Liver (tissue), 9 donors: Measurements from ENCODE around the gene MTCH1. TPM values are rescaled to one million over a fixed set of nuclear protein-coding genes. Genes with fewer than 3 reads are reported as not detected.

Source experiments
- DNase-seq: peaks from one replicate; pipeline ENCODE4 v3.0.0-alpha.2; 2017; ENCODE audit warnings: low spot score
- H3K27ac ChIP-seq, 2 donors: one replicate each; pipeline ENCODE4 v1.7.0; 2013; ENCODE audit warnings: inconsistent platforms in 2 of 2, low read length in 2 of 2, control low read depth in 1 of 2, low read depth in 1 of 2, mild to moderate bottlenecking in 1 of 2
- H3K27me3 ChIP-seq, 4 donors: one replicate each; pipeline versions ENCODE4 v1.6.1 to v1.7.0; 2013; ENCODE audit warnings: low read length in 3 of 4, inconsistent platforms in 1 of 4, mild to moderate bottlenecking in 1 of 4, moderate library complexity in 1 of 4; ENCODE audit not compliant: control insufficient read depth in 4 of 4, insufficient read depth in 4 of 4
- H3K36me3 ChIP-seq, 4 donors: one replicate each; pipeline versions ENCODE4 v1.6.1 to v1.7.0; 2013; ENCODE audit warnings: low read length in 3 of 4, mild to moderate bottlenecking in 3 of 4, low read depth in 1 of 4, moderate library complexity in 1 of 4; ENCODE audit not compliant: control insufficient read depth in 4 of 4, insufficient read depth in 3 of 4
- H3K4me1 ChIP-seq, 4 donors: one replicate each; pipeline versions ENCODE4 v1.6.1 to v1.7.0; 2013; ENCODE audit warnings: low read length in 3 of 4, mild to moderate bottlenecking in 3 of 4, moderate library complexity in 1 of 4; ENCODE audit not compliant: control insufficient read depth in 4 of 4, insufficient read depth in 4 of 4
- H3K4me3 ChIP-seq, 3 donors: one replicate each; pipeline versions ENCODE4 v1.6.1 to v1.7.0; 2013; ENCODE audit warnings: low read length in 3 of 3, control low read depth in 1 of 3, low read depth in 1 of 3, mild to moderate bottlenecking in 1 of 3
- H3K9ac ChIP-seq, 2 donors: one replicate each; pipeline ENCODE4 v1.7.0; 2013; ENCODE audit warnings: low read length in 2 of 2, mild to moderate bottlenecking in 2 of 2, moderate library complexity in 2 of 2, control low read depth in 1 of 2, low read depth in 1 of 2
- H3K9me3 ChIP-seq, 4 donors: one replicate each; pipeline versions ENCODE4 v1.6.1 to v1.7.0; 2013; ENCODE audit warnings: low read length in 3 of 4; ENCODE audit not compliant: control insufficient read depth in 4 of 4
- FOXA2 ChIP-seq: IDR thresholded peaks from 2 replicates; pipeline ENCODE4 v1.6.1; 2016; ENCODE audit warnings: antibody characterized with exemption
- GABPA ChIP-seq, 2 donors: IDR thresholded peaks in 1 of 2; conservative IDR thresholded peaks in 1 of 2; 2 replicates each; pipeline ENCODE4 v1.6.1; 2016; ENCODE audit warnings: antibody characterized with exemption in 2 of 2, mild to moderate bottlenecking in 1 of 2, moderate library complexity in 1 of 2
- HNF4A ChIP-seq, 2 donors: conservative IDR thresholded peaks; 2 replicates each; pipeline ENCODE4 v1.6.1; 2016; ENCODE audit warnings: antibody characterized with exemption in 2 of 2, mild to moderate bottlenecking in 2 of 2
- HNF4G ChIP-seq: IDR thresholded peaks from 2 replicates; pipeline ENCODE4 v1.6.1; 2016; ENCODE audit warnings: antibody characterized with exemption
- JUND ChIP-seq, 2 donors: IDR thresholded peaks; 2 replicates each; pipeline ENCODE4 v1.6.1; 2016; ENCODE audit warnings: antibody characterized with exemption in 2 of 2
- RAD21 ChIP-seq, 2 donors: IDR thresholded peaks; 2 replicates each; pipeline ENCODE4 v1.6.1; 2016; ENCODE audit warnings: antibody characterized with exemption in 2 of 2, mild to moderate bottlenecking in 2 of 2
- RXRA ChIP-seq, 2 donors: IDR thresholded peaks; 2 replicates each; pipeline ENCODE4 v1.6.1; 2017 to 2018; ENCODE audit warnings: antibody characterized with exemption in 2 of 2, mild to moderate bottlenecking in 1 of 2
- SP1 ChIP-seq: IDR thresholded peaks from 2 replicates; pipeline ENCODE4 v1.6.1; 2018; ENCODE audit warnings: antibody characterized with exemption, mild to moderate bottlenecking
- YY1 ChIP-seq: IDR thresholded peaks from 2 replicates; pipeline ENCODE4 v1.6.1; 2016; ENCODE audit warnings: antibody characterized with exemption, mild to moderate bottlenecking
- WGBS: extraction: QIAGEN DNeasy Blood & Tissue Kit; methylation state at CpG from one replicate; pipeline ENCODE4 v1.1.7; 2013; 5-methylcytosine and 5-hydroxymethylcytosine counted together
- polyA plus RNA-seq, 2 donors: library from polyadenylated mRNA; stranded (reverse) in 1 of 2; unstranded in 1 of 2; fragments of 200-250 nt in 1 of 2; fragments of >200 nt in 1 of 2; fragmentation: Nextera tagmentation in 1 of 2; extraction: Ambion mirVana in 1 of 2; gene quantifications; one replicate each; pipeline versions ENCODE4 v1.2.1 to v1.2.3, GENCODE V29; 2013 to 2015
- total RNA-seq, 2 donors: library from RNA; depleted of rRNA; stranded (reverse); fragments of >200 nt; gene quantifications; one replicate each; pipeline ENCODE4 v1.2.3, GENCODE V29; 2014
- TF ChIP-seq, protein P1 (sequence below): IDR thresholded peaks from 2 replicates; pipeline ENCODE4 v1.6.1; 2016; ENCODE audit warnings: antibody characterized with exemption
- TF ChIP-seq, protein P2 (sequence below): IDR thresholded peaks from 2 replicates; pipeline ENCODE4 v1.6.1; 2016; ENCODE audit warnings: antibody characterized with exemption
- TF ChIP-seq, protein P3 (sequence below): IDR thresholded peaks from 2 replicates; pipeline ENCODE4 v1.6.1; 2016; ENCODE audit warnings: antibody characterized with exemption
- TF ChIP-seq, protein P4 (sequence below): fragments of 150-350 bp; IDR thresholded peaks from 2 replicates; pipeline ENCODE4 v1.5.1; 2017; ENCODE audit warnings: improper control_type of control experiment, low read depth, low read length; ENCODE audit not compliant: missing input control
- TF ChIP-seq, protein P5 (sequence below): IDR thresholded peaks from 2 replicates; pipeline ENCODE4 v1.6.1; 2016; ENCODE audit warnings: antibody characterized with exemption, mild to moderate bottlenecking
- donor health status: healthy.
- donor health status: healthy.
- donor health status: healthy.
- donor health status: healthy.
- donor health status: healthy.

The MTCH1 gene
- total and polyA plus RNA-seq, 4 donors = 61.5 to 79.6 (median 74.1) TPM

DNA sequence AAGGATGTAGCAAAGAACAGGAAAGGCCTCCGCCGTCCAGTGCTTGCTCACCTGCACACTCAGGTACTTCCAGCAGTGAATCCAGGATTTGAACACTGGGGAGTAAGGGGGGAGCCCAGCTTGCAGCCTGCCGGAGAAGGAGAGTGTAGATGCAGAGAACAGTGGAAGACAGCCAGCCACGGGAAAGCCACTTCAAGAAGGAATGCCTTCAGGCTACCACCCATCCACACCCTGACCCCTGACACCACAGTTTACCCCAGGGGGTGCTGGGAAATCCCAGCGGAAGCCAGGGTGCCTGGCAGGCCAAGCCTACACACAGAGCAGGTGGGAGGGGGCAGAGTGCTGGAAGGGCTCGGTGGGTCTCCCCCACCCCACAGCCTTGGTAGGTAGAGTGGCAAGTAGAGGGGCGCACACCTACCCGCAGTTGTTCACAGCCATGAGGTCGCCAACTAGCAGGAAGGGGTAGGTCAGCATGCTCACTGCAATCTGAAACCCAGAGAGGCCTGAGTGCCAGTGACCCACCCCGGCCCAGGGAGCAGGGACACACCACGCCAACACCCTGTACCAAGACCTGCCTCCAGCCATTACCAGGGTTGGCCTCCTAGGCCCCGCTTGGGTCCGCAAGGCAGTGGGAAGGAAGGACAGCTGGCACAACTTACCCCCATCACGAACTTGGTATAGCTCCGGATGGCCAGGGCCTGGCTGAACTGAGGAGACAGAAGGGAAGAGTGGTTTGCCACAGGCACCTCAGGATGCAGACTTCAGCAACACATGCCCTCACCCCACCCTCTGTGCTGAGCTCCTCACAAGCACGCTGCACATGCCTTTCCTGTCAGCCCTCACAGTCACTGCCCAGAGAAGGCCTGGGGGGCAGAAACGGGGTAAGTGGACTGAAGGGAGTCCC is 15.8 kb downstream of the MTCH1 start:
- no peaks in the 10 kb centered on the region for H3K9me3 ChIP-seq
- no peak overlapping the region for H3K9ac ChIP-seq
- H3K36me3 ChIP-seq = peaks cover 35 to 79% (median 65%) of the 10 kb centered on the region in 4 donors
- no peak for DNase-seq
- WGBS = 94% methylated on average over 17 of the region's 17 CpGs
- H3K27me3 ChIP-seq = no peaks in the 10 kb centered on the region
- H3K4me1 ChIP-seq = no peaks in the 10 kb centered on the region
- TF ChIP-seq SP1 = no peak
- TF ChIP-seq, protein P1, sequence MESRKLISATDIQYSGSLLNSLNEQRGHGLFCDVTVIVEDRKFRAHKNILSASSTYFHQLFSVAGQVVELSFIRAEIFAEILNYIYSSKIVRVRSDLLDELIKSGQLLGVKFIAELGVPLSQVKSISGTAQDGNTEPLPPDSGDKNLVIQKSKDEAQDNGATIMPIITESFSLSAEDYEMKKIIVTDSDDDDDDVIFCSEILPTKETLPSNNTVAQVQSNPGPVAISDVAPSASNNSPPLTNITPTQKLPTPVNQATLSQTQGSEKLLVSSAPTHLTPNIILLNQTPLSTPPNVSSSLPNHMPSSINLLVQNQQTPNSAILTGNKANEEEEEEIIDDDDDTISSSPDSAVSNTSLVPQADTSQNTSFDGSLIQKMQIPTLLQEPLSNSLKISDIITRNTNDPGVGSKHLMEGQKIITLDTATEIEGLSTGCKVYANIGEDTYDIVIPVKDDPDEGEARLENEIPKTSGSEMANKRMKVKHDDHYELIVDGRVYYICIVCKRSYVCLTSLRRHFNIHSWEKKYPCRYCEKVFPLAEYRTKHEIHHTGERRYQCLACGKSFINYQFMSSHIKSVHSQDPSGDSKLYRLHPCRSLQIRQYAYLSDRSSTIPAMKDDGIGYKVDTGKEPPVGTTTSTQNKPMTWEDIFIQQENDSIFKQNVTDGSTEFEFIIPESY = no peak
- TF ChIP-seq RAD21 (IDR thresholded peaks at IDR 0.05) = no peak
- TF ChIP-seq FOXA2 = no peak
- TF ChIP-seq, protein P2, sequence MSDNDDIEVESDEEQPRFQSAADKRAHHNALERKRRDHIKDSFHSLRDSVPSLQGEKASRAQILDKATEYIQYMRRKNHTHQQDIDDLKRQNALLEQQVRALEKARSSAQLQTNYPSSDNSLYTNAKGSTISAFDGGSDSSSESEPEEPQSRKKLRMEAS = no peak
- no peak for TF ChIP-seq RXRA (IDR thresholded peaks at IDR 0.05)
- TF ChIP-seq, protein P3, sequence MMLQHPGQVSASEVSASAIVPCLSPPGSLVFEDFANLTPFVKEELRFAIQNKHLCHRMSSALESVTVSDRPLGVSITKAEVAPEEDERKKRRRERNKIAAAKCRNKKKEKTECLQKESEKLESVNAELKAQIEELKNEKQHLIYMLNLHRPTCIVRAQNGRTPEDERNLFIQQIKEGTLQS = no peak
- TF ChIP-seq HNF4A (conservative IDR thresholded peaks at IDR 0.05) = no peak
- no peak for TF ChIP-seq GABPA (IDR thresholded peaks at IDR 0.05 in 1 of 2, conservative IDR thresholded peaks at IDR 0.05 in 1 of 2)
- no peak for TF ChIP-seq HNF4G
- TF ChIP-seq, protein P4, sequence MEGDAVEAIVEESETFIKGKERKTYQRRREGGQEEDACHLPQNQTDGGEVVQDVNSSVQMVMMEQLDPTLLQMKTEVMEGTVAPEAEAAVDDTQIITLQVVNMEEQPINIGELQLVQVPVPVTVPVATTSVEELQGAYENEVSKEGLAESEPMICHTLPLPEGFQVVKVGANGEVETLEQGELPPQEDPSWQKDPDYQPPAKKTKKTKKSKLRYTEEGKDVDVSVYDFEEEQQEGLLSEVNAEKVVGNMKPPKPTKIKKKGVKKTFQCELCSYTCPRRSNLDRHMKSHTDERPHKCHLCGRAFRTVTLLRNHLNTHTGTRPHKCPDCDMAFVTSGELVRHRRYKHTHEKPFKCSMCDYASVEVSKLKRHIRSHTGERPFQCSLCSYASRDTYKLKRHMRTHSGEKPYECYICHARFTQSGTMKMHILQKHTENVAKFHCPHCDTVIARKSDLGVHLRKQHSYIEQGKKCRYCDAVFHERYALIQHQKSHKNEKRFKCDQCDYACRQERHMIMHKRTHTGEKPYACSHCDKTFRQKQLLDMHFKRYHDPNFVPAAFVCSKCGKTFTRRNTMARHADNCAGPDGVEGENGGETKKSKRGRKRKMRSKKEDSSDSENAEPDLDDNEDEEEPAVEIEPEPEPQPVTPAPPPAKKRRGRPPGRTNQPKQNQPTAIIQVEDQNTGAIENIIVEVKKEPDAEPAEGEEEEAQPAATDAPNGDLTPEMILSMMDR = no peak
- TF ChIP-seq, protein P5, sequence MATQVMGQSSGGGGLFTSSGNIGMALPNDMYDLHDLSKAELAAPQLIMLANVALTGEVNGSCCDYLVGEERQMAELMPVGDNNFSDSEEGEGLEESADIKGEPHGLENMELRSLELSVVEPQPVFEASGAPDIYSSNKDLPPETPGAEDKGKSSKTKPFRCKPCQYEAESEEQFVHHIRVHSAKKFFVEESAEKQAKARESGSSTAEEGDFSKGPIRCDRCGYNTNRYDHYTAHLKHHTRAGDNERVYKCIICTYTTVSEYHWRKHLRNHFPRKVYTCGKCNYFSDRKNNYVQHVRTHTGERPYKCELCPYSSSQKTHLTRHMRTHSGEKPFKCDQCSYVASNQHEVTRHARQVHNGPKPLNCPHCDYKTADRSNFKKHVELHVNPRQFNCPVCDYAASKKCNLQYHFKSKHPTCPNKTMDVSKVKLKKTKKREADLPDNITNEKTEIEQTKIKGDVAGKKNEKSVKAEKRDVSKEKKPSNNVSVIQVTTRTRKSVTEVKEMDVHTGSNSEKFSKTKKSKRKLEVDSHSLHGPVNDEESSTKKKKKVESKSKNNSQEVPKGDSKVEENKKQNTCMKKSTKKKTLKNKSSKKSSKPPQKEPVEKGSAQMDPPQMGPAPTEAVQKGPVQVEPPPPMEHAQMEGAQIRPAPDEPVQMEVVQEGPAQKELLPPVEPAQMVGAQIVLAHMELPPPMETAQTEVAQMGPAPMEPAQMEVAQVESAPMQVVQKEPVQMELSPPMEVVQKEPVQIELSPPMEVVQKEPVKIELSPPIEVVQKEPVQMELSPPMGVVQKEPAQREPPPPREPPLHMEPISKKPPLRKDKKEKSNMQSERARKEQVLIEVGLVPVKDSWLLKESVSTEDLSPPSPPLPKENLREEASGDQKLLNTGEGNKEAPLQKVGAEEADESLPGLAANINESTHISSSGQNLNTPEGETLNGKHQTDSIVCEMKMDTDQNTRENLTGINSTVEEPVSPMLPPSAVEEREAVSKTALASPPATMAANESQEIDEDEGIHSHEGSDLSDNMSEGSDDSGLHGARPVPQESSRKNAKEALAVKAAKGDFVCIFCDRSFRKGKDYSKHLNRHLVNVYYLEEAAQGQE = no peak
- TF ChIP-seq JUND (IDR thresholded peaks at IDR 0.05) = no peak
- TF ChIP-seq YY1 = no peak
- H3K27ac ChIP-seq = no peak overlapping the region
- H3K4me3 ChIP-seq = no peak overlapping the region
